ENCODE data around the gene ARHGAP26. TPM values are rescaled to one million over a fixed set of nuclear protein-coding genes. Genes with fewer than 3 reads are reported as not detected.

ARHGAP26 gene
- total RNA-seq, 4 donors from 2014 or later = 11.1 to 36.1 (median 21.8) TPM

DNA sequence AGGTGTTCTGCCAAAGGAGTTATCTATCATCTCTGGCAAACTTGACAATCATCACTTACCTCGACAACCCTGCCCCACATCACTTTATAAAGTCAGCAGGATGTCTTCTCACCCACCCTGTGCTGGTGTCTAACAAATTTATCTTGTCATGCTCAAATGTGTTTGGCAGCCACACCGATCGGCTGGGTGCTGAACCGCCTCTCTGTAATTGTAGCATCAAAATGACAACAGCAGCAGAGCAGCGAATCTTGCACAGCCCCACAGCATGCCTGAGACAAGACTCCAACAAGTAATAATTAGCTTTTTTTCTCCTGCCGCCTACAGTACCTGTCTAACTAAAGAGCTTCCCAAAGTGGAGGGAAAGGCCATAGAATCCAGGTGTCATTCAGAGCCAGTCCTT, 457.1 kb downstream of the ARHGAP26 start:
- H3K4me3 ChIP-seq = no peak overlapping the region
- H3K9me3 ChIP-seq = no peaks in the 10 kb centered on the region
- no peak for DNase-seq (ENCODE audit: low spot score in 2 of 2)
- H3K27me3 ChIP-seq = no peaks in the 10 kb centered on the region
- 81% methylated on average over 6 of the region's 6 CpGs for WGBS
- H3K36me3 ChIP-seq = peaks cover 3% of the 10 kb centered on the region
- peaks cover 25% of the 10 kb centered on the region for H3K4me1 ChIP-seq
- TF ChIP-seq POLR2AphosphoS5 (IDR thresholded peaks at IDR 0.05) (no peak), EP300 (IDR thresholded peaks at IDR 0.05) (no peak)
- TF ChIP-seq, protein P1, sequence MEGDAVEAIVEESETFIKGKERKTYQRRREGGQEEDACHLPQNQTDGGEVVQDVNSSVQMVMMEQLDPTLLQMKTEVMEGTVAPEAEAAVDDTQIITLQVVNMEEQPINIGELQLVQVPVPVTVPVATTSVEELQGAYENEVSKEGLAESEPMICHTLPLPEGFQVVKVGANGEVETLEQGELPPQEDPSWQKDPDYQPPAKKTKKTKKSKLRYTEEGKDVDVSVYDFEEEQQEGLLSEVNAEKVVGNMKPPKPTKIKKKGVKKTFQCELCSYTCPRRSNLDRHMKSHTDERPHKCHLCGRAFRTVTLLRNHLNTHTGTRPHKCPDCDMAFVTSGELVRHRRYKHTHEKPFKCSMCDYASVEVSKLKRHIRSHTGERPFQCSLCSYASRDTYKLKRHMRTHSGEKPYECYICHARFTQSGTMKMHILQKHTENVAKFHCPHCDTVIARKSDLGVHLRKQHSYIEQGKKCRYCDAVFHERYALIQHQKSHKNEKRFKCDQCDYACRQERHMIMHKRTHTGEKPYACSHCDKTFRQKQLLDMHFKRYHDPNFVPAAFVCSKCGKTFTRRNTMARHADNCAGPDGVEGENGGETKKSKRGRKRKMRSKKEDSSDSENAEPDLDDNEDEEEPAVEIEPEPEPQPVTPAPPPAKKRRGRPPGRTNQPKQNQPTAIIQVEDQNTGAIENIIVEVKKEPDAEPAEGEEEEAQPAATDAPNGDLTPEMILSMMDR (IDR thresholded peaks at IDR 0.05) = no peak
- H3K27ac ChIP-seq = no peak overlapping the region

DNA sequence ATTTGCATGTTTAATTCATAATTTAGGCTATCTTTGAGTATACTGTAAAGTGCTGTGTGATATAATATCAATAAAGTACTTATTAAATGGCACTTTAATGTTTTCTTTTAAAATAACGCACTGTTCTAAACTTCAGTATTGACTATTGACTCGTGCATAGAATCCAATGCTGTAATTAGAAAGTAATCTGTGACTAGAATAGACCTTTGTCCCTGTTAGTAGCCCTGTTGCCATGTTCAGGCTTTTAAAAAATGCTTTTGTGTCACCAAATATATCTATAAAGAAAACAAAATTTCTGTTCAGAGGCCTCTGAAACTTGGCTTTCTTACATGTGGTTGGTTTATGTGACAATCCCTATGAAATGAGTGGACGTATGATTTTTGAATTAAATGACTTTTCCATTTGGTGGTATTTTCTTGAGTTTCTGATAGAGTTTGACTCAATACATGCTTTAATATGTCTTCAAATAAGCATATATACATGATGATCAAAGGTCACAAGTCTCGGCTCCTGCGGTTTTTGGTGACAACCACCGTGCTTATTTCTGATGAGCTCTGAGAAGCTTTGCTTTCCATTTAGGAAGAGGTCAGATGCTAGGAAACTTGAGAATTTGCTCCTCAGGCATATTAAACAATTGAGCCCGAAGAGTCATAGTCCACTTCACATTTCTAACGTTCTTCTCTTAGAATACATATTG, 458.6 kb downstream of the ARHGAP26 start:
- Histone ChIP-seq H3K27ac (no peak overlapping the region), H3K36me3 (no peaks in the 10 kb centered on the region), H3K4me3 (no peak overlapping the region), H3K9me3 (no peaks in the 10 kb centered on the region), H3K4me1 (peaks cover 25% of the 10 kb centered on the region), H3K27me3 (no peaks in the 10 kb centered on the region)
- WGBS = 90% methylated on average over 8 of the region's 8 CpGs
- TF ChIP-seq POLR2AphosphoS5 (IDR thresholded peaks at IDR 0.05) = no peak
- TF ChIP-seq EP300 (IDR thresholded peaks at IDR 0.05) = no peak
- no peak for TF ChIP-seq POLR2A (IDR thresholded peaks at IDR 0.05)
- TF ChIP-seq, protein P1 (IDR thresholded peaks at IDR 0.05) = no peak
- DNase-seq (ENCODE audit: low spot score in 2 of 2) = no peak

DNA sequence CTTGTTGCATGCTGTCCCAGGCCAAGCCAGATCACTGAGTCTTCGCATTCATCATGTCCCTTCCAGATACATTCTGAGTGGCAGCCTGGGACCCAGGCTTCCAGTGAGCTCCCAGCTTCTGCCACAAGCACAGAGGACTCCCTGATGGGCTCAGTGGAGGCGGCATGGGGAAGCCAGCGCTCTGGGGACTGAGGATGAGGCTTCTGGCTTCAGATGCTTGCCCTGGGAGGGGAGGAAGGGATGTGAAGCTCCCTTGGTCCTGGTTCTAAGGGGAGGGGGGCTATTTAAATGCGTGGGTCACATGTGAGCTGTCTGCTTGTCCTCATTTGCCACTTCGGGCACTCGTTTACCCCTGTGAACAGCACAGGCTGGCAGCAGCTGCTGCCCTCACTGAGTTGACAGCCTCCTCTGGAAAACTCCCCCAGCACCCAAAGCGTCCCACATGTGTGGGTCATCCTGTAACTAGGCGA, 459.3 kb downstream of the ARHGAP26 start:
- Histone ChIP-seq H3K4me1 (peaks cover 31% of the 10 kb centered on the region), H3K9me3 (no peaks in the 10 kb centered on the region), H3K36me3 (no peaks in the 10 kb centered on the region), H3K4me3 (no peak overlapping the region), H3K27ac (peak overlapping the region; percentile 43), H3K27me3 (no peaks in the 10 kb centered on the region)
- TF ChIP-seq, protein P1 (IDR thresholded peaks at IDR 0.05) = no peak
- DNase-seq (ENCODE audit: low spot score in 2 of 2) = no peak
- 56% methylated on average over 8 of the region's 8 CpGs for WGBS

DNA sequence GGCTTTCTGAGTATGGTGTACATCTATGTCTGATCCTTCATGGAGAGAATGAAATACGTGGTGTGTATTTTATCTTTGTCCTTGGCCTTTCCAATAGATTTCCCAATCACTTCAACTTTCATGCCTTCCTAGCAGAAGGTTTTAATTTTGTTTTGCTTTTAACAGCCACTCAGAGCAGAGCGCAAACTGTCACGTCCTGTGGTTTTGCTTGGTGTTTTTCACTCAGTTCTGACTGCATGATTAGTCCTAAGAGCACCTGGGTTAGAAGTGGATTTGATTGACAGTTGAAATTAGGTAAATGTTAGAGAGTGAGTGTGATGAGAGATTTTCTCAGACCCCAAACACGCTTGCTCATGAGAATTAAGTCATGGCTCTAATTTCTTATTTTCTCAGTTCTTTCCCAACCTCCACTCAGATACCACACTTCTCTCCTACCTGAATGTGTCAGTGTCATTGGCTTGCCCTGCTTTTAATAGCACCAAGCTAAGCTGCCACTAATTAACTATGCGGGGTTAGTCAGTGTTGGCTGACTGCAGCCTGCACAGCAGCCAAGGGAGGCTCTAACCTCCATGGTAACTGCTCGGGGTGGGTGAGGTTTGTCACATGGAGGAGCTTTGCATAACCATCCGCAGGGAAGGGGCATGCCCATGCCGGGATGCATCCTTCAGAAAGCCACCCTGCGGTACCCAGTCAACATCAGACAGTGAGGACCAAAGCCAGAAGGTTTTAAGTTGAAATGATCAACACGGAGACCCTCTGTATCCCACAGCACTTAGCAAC, 459.9 kb downstream of the ARHGAP26 start:
- Histone ChIP-seq H3K9me3 (no peaks in the 10 kb centered on the region), H3K27me3 (no peaks in the 10 kb centered on the region), H3K4me3 (no peak overlapping the region), H3K4me1 (peaks cover 38% of the 10 kb centered on the region), H3K36me3 (no peaks in the 10 kb centered on the region), H3K27ac (peak overlapping the region; percentile 43)
- 35% methylated on average over 10 of the region's 10 CpGs for WGBS
- TF ChIP-seq POLR2A (IDR thresholded peaks at IDR 0.05) = no peak
- TF ChIP-seq EP300 (IDR thresholded peaks at IDR 0.05) = no peak
- peak in 2 of 3 donors; percentile 8 to 46 for TF ChIP-seq POLR2AphosphoS5 (IDR thresholded peaks at IDR 0.05)
- DNase-seq (ENCODE audit: low spot score in 2 of 2) = peak in 1 of 2 donors; percentile 73

DNA sequence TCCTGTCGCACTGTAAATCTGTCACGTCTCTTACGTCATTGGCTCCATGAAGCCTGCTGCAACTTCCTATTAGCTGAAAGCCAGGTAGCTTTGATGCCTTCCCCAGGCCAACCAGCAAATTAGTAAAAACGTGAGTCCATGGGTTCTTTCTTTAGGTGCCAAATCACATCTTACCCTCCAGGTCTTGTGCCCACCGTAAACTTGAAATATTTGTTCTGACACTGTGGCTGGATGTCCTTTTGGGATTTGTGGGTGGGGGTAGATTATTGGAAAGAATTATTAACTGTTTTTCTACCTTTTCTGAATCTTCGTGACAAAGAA, 460.5 kb downstream of the ARHGAP26 start:
- no peak for DNase-seq (ENCODE audit: low spot score in 2 of 2)
- Histone ChIP-seq H3K4me3 (no peak overlapping the region), H3K4me1 (peaks cover 42% of the 10 kb centered on the region), H3K36me3 (no peaks in the 10 kb centered on the region), H3K27ac (no peak overlapping the region), H3K9me3 (no peaks in the 10 kb centered on the region), H3K27me3 (no peaks in the 10 kb centered on the region)
- WGBS = 60% methylated on average over 6 of the region's 6 CpGs
- TF ChIP-seq EP300 (IDR thresholded peaks at IDR 0.05) = no peak
- TF ChIP-seq, protein P1 (IDR thresholded peaks at IDR 0.05) = no peak
